Peyer's patch (tissue), 4 donors: ENCODE measurements around the gene GPR18.

Experiments used
- CTCF ChIP-seq, 6 experiments: fragments of 450-650 bp in 4 of 6; fragments of 200-600 bp in 2 of 6; sonication (generic) in 1 of 6; IDR thresholded peaks; one replicate each; pipeline ENCODE4 v1.5.1; 2017 to 2019; ENCODE audit warnings: antibody characterized with exemption in 6 of 6, mild to moderate bottlenecking in 3 of 6, moderate library complexity in 1 of 6
- POLR2A ChIP-seq, 2 donors: fragments of 450-650 bp; IDR thresholded peaks; one replicate each; pipeline ENCODE4 v1.5.1; 2017; ENCODE audit warnings: antibody characterized with exemption in 2 of 2, mild to moderate bottlenecking in 2 of 2, moderate library complexity in 2 of 2

GRCh38 chr13:99265821-99266426 is 7.7 kb upstream of the GPR18 start:
- TF ChIP-seq CTCF (IDR thresholded peaks at IDR 0.05) (peak; percentile 46 to 80 (median 78)), POLR2A (IDR thresholded peaks at IDR 0.05) (no peak)
